Pericardium fibroblast (primary cell): ENCODE data around the gene C10orf71. TPM values are rescaled to one million over a fixed set of nuclear protein-coding genes. Genes with fewer than 3 reads are reported as not detected.

Source experiments
- total RNA-seq: library from RNA; depleted of rRNA; stranded (reverse); fragments of >200 nt; gene quantifications from 2 replicates; pipeline ENCODE4 v1.2.3, GENCODE V29; 2015

C10orf71 gene
- not detected in 2 replicates for total RNA-seq

GRCh38 chr10:49298983-49299815, at the start of gene C10orf71:
C10orf71 (plus strand) TSS chr10:49299170; CDS start chr10:49322546, 23,376 bp downstream.

Other genes starting within 250 kb of the C10orf71 start
- gene VSTM4, start 183.6 kb upstream of the C10orf71 start, total RNA-seq = 9.1 and 9.3 TPM in 2 replicates
- not detected in 2 replicates for gene FAM170B, start 165.1 kb upstream of the C10orf71 start, total RNA-seq
- not detected in 2 replicates for gene TMEM273, start 110.8 kb upstream of the C10orf71 start, total RNA-seq
- not detected in 2 replicates for gene DRGX, start 96.9 kb downstream of the C10orf71 start, total RNA-seq
- 15.1 and 22.4 TPM in 2 replicates for gene ERCC6, start 240.0 kb downstream of the C10orf71 start, total RNA-seq